Prostate gland (tissue), 2 donors: ENCODE results near the gene SMIM36.

Experiments used
- CTCF ChIP-seq, 4 experiments: fragments of 200-600 bp in 2 of 4; fragments of 450-650 bp in 2 of 4; sonication (generic) in 2 of 4; IDR thresholded peaks; 1 replicate in 3 of 4; 2 replicates in 1 of 4; pipeline ENCODE4 v1.5.1; 2016 to 2019; ENCODE audit warnings: antibody characterized with exemption in 4 of 4, mild to moderate bottlenecking in 2 of 4, moderate library complexity in 2 of 4
- POLR2A ChIP-seq: fragments of 450-650 bp; IDR thresholded peaks from one replicate; pipeline ENCODE4 v1.6.1; 2016; ENCODE audit warnings: antibody characterized with exemption, mild to moderate bottlenecking

- TF ChIP-seq CTCF (IDR thresholded peaks at IDR 0.05) (no peak), POLR2A (no peak)
Measured at GRCh38 chr17:55463600-55463999, 47.7 kb downstream of the SMIM36 start.
